ENCODE results near the gene EPHA2. TPM values are rescaled to one million over a fixed set of nuclear protein-coding genes. Genes with fewer than 3 reads are reported as not detected.

The EPHA2 gene
- total RNA-seq, 1 donor from 2014 or later, result 144 TPM

GRCh38 chr1:16130827-16131226 is 25.0 kb downstream of the EPHA2 start:
- no peak for FAIRE-seq
- TF ChIP-seq, protein P1, sequence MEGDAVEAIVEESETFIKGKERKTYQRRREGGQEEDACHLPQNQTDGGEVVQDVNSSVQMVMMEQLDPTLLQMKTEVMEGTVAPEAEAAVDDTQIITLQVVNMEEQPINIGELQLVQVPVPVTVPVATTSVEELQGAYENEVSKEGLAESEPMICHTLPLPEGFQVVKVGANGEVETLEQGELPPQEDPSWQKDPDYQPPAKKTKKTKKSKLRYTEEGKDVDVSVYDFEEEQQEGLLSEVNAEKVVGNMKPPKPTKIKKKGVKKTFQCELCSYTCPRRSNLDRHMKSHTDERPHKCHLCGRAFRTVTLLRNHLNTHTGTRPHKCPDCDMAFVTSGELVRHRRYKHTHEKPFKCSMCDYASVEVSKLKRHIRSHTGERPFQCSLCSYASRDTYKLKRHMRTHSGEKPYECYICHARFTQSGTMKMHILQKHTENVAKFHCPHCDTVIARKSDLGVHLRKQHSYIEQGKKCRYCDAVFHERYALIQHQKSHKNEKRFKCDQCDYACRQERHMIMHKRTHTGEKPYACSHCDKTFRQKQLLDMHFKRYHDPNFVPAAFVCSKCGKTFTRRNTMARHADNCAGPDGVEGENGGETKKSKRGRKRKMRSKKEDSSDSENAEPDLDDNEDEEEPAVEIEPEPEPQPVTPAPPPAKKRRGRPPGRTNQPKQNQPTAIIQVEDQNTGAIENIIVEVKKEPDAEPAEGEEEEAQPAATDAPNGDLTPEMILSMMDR (IDR thresholded peaks at IDR 0.05; ENCODE audit: insufficient read depth, low read length, severe bottlenecking), result no peak
- H3K4me3 ChIP-seq (ENCODE audit: low read depth, low read length), result no peak overlapping the region

GRCh38 chr1:16129921-16130543 is 25.8 kb downstream of the EPHA2 start:
- FAIRE-seq (no peak), DNase-seq (ENCODE audit: low read depth) (no peak)
- H3K4me3 ChIP-seq (ENCODE audit: low read depth, low read length), result no peak overlapping the region
- TF ChIP-seq, protein P1 (IDR thresholded peaks at IDR 0.05; ENCODE audit: insufficient read depth, low read length, severe bottlenecking), result no peak
- H3K27me3 ChIP-seq (ENCODE audit: control insufficient read depth, insufficient read depth, low read length), result no peaks in the 10 kb centered on the region
- H3K36me3 ChIP-seq (ENCODE audit: control insufficient read depth, insufficient read depth, low read length), result peaks cover 63% of the 10 kb centered on the region

More at GRCh38 chr1:16130827-16131226, 25.0 kb downstream of the EPHA2 start:
- Histone ChIP-seq H3K36me3 (ENCODE audit: control insufficient read depth, insufficient read depth, low read length) (peaks cover 70% of the 10 kb centered on the region), H3K27me3 (ENCODE audit: control insufficient read depth, insufficient read depth, low read length) (no peaks in the 10 kb centered on the region)
- DNase-seq (ENCODE audit: low read depth), result no peak

- H3K4me3 ChIP-seq (ENCODE audit: low read depth, low read length), result no peak overlapping the region
- FAIRE-seq (no peak), DNase-seq (ENCODE audit: low read depth) (no peak)
- no peaks in the 10 kb centered on the region for H3K27me3 ChIP-seq (ENCODE audit: control insufficient read depth, insufficient read depth, low read length)
- TF ChIP-seq, protein P1 (IDR thresholded peaks at IDR 0.05; ENCODE audit: insufficient read depth, low read length, severe bottlenecking), result no peak
- peaks cover 61% of the 10 kb centered on the region for H3K36me3 ChIP-seq (ENCODE audit: control insufficient read depth, insufficient read depth, low read length)
These were observed 26.6 kb downstream of the EPHA2 start for GRCh38 chr1:16129316-16129715.

- Histone ChIP-seq H3K27me3 (ENCODE audit: control insufficient read depth, insufficient read depth, low read length) (no peaks in the 10 kb centered on the region), H3K36me3 (ENCODE audit: control insufficient read depth, insufficient read depth, low read length) (peaks cover 52% of the 10 kb centered on the region), H3K4me3 (ENCODE audit: low read depth, low read length) (no peak overlapping the region)
- TF ChIP-seq, protein P1 (IDR thresholded peaks at IDR 0.05; ENCODE audit: insufficient read depth, low read length, severe bottlenecking), result no peak
- FAIRE-seq, result no peak
- DNase-seq (ENCODE audit: low read depth), result no peak
These were observed 27.5 kb downstream of the EPHA2 start for GRCh38 chr1:16128338-16128741.

GRCh38 chr1:16127676-16128337 is 28.1 kb downstream of the EPHA2 start:
- TF ChIP-seq, protein P1 (IDR thresholded peaks at IDR 0.05; ENCODE audit: insufficient read depth, low read length, severe bottlenecking), result no peak
- FAIRE-seq (no peak), DNase-seq (ENCODE audit: low read depth) (no peak)
- Histone ChIP-seq H3K4me3 (ENCODE audit: low read depth, low read length) (no peak overlapping the region), H3K27me3 (ENCODE audit: control insufficient read depth, insufficient read depth, low read length) (no peaks in the 10 kb centered on the region), H3K36me3 (ENCODE audit: control insufficient read depth, insufficient read depth, low read length) (peaks cover 46% of the 10 kb centered on the region)
